IPS-NIHi11 (cell line): ENCODE results near the gene DPY19L3.
"Not testable (repeated sequence)": the region's sequence is repeated elsewhere in the genome, so short reads cannot be mapped to it uniquely, and the experiment has no call there.

Experiments used
- DNase-seq: peaks from one replicate; pipeline ENCODE4 v3.0.0; 2012; ENCODE audit warnings: mixed read lengths, low spot score

DPY19L3 gene

GRCh38 chr19:32442650-32443049 is 37.1 kb downstream of the DPY19L3 start:
- DNase-seq: no peak

GRCh38 chr19:32447534-32447933 is 42.0 kb downstream of the DPY19L3 start:
- not testable (repeated sequence) for DNase-seq

- DNase-seq: no peak
Measured at GRCh38 chr19:32448026-32448425, 42.5 kb downstream of the DPY19L3 start.

- no peak for DNase-seq
Measured at GRCh38 chr19:32450217-32450616, 44.6 kb downstream of the DPY19L3 start.

- DNase-seq: no peak
Measured at GRCh38 chr19:32453736-32454135, 48.2 kb downstream of the DPY19L3 start.

- no peak for DNase-seq
Measured at GRCh38 chr19:32456406-32456805, 50.8 kb downstream of the DPY19L3 start.

- DNase-seq: no peak
Measured at GRCh38 chr19:32457571-32458158, 52.1 kb downstream of the DPY19L3 start.

GRCh38 chr19:32458500-32459123 is 53.0 kb downstream of the DPY19L3 start:
- DNase-seq: no peak

- no peak for DNase-seq
Measured at GRCh38 chr19:32459204-32459865, 53.8 kb downstream of the DPY19L3 start.

GRCh38 chr19:32460476-32460875 is 54.9 kb downstream of the DPY19L3 start:
- no peak for DNase-seq

- no peak for DNase-seq
Measured at GRCh38 chr19:32464279-32464678, 58.7 kb downstream of the DPY19L3 start.

- DNase-seq: no peak
Measured at GRCh38 chr19:32465176-32465575, 59.6 kb downstream of the DPY19L3 start.

GRCh38 chr19:32469795-32470194 is 64.2 kb downstream of the DPY19L3 start:
- no peak for DNase-seq

GRCh38 chr19:32471095-32471494 is 65.5 kb downstream of the DPY19L3 start:
- DNase-seq: no peak

- DNase-seq: no peak
Measured at GRCh38 chr19:32471811-32472210, 66.2 kb downstream of the DPY19L3 start.

- DNase-seq: no peak
Measured at GRCh38 chr19:32475141-32476031, 69.8 kb downstream of the DPY19L3 start.

GRCh38 chr19:32476032-32476350 is 70.4 kb downstream of the DPY19L3 start:
- no peak for DNase-seq

GRCh38 chr19:32480321-32480720 is 74.8 kb downstream of the DPY19L3 start:
- DNase-seq: no peak

- DNase-seq: no peak
Measured at GRCh38 chr19:32483574-32483973, 78.0 kb downstream of the DPY19L3 start.

- DNase-seq: no peak
Measured at GRCh38 chr19:32489971-32490370, 84.4 kb downstream of the DPY19L3 start.

GRCh38 chr19:32497391-32497790 is 91.8 kb downstream of the DPY19L3 start:
- DNase-seq: no peak

- DNase-seq: no peak
Measured at GRCh38 chr19:32498648-32499200, 93.2 kb downstream of the DPY19L3 start.
